Sigmoid colon (tissue), 4 donors: ENCODE data around the gene EIF3L.

Experiments
- CTCF ChIP-seq, 4 experiments: fragments of 450-650 bp in 3 of 4; fragments of 200-600 bp in 1 of 4; IDR thresholded peaks; one replicate each; pipeline ENCODE4 v1.5.1; 2016 to 2019; ENCODE audit warnings: antibody characterized with exemption in 4 of 4, mild to moderate bottlenecking in 3 of 4, moderate library complexity in 2 of 4
- EP300 ChIP-seq, 4 donors: sonication (generic); formaldehyde crosslinking; IDR thresholded peaks; one replicate each; pipeline ENCODE4 v1.6.1; 2017; ENCODE audit warnings: antibody characterized with exemption in 4 of 4
- POLR2A ChIP-seq, 2 donors: fragments of 450-650 bp; IDR thresholded peaks; one replicate each; pipeline ENCODE4 v1.6.1; 2016; ENCODE audit warnings: antibody characterized with exemption in 2 of 2, mild to moderate bottlenecking in 2 of 2, moderate library complexity in 2 of 2

GRCh38 chr22:37892566-37893335 lies 43.5 kb downstream of the EIF3L start:
- no peak for TF ChIP-seq CTCF (IDR thresholded peaks at IDR 0.05)
- TF ChIP-seq POLR2A (IDR thresholded peaks at IDR 0.05): no peak
- TF ChIP-seq EP300 (IDR thresholded peaks at IDR 0.05): no peak
